GM12878 (cell line): Measurements from ENCODE around the gene MEGF6. TPM values are rescaled to one million over a fixed set of nuclear protein-coding genes. Genes with fewer than 3 reads are reported as not detected.

Experiments used
- ATAC-seq: fragments of 200-7000 bp; cut with Tn5 transposase; 3 replicates; pipeline ENCODE4 v1.9.1; 2020; ENCODE audit warnings: mild to moderate bottlenecking, moderate library complexity
- BruUV-seq: library from RNA; stranded (reverse); fragments of 400-500 nt; replicated peaks from 2 replicates; lab custom pipeline; 2021; lab: Mats Ljungman, UMichigan
- CTCF ChIA-PET: fragments of 300-600 bp; sonication (Branson Sonifier 250); formaldehyde crosslinking; extraction: SDS; loops from one replicate; lab custom pipeline; 2021; ENCODE audit warnings: inconsistent platforms; lab: Yijun Ruan, JAX
- POLR2A ChIA-PET: fragments of 350-600 bp; formaldehyde crosslinking; extraction: SDS; loops from one replicate; lab custom pipeline; 2021; ENCODE audit warnings: inconsistent platforms; lab: Charles Lee
- RAD21 ChIA-PET: fragments of 300-600 bp; sonication (Branson Sonifier 250); formaldehyde crosslinking; loops from one replicate; lab custom pipeline; 2023; ENCODE audit warnings: antibody characterized with exemption; ENCODE audit not compliant: unreplicated experiment; lab: Charles Lee
- SMC1A ChIA-PET: fragments of 300-600 bp; sonication (Branson Sonifier 250); formaldehyde crosslinking; loops from one replicate; lab custom pipeline; 2023; ENCODE audit not compliant: unreplicated experiment, uncharacterized antibody; lab: Charles Lee
- DNase-seq: peaks from one replicate; pipeline ENCODE4 v3.0.0-alpha.2; 2011; ENCODE audit warnings: low read depth, low spot score
- FAIRE-seq: peaks from 3 replicates; lab custom pipeline; 2011; peaks lifted over from hg19 to GRCh38; lab: Jason Lieb, UNC
- H2AFZ ChIP-seq: 2 replicates; pipeline ENCODE4 v1.6.0; 2011; ENCODE audit warnings: low read depth, low read length, control low read depth; ENCODE audit not compliant: control insufficient read depth
- H3K27ac ChIP-seq: 2 replicates; pipeline ENCODE4 v1.5.1; 2011; ENCODE audit warnings: control low read depth; ENCODE audit not compliant: control insufficient read depth, insufficient read depth
- H3K27me3 ChIP-seq, 2 experiments: replicated peaks in 1 of 2; 2 replicates each; pipeline versions ENCODE4 v1.6.0 to v1.6.1; 2011; ENCODE audit warnings: low read length in 1 of 2; ENCODE audit not compliant: control insufficient read depth in 2 of 2, insufficient read depth in 2 of 2
- H3K36me3 ChIP-seq, 2 experiments: 2 replicates each; pipeline ENCODE4 v1.5.1; 2011; ENCODE audit warnings: low read length in 1 of 2; ENCODE audit not compliant: control insufficient read depth in 2 of 2, insufficient read depth in 2 of 2
- H3K4me1 ChIP-seq: 2 replicates; pipeline ENCODE4 v1.6.1; 2011; ENCODE audit warnings: mild to moderate bottlenecking, low read length, moderate library complexity, mixed read lengths; ENCODE audit not compliant: control insufficient read depth, insufficient read depth
- H3K4me2 ChIP-seq: 2 replicates; pipeline ENCODE4 v1.6.0; 2011; ENCODE audit warnings: control low read depth; ENCODE audit not compliant: control insufficient read depth, insufficient read depth
- H3K4me3 ChIP-seq: fragments of 200-600 bp; sonication (generic); 2 replicates; pipeline ENCODE4 v1.5.1; 2016
- H3K79me2 ChIP-seq: 2 replicates; pipeline ENCODE4 v1.6.0; 2011; ENCODE audit warnings: low read length; ENCODE audit not compliant: control insufficient read depth, insufficient read depth
- H3K9ac ChIP-seq: 2 replicates; pipeline ENCODE4 v1.8.0; 2011; ENCODE audit warnings: low read length, control low read depth, mixed read lengths; ENCODE audit not compliant: control insufficient read depth, insufficient read depth
- H3K9me3 ChIP-seq: replicated peaks from 3 replicates; pipeline ENCODE4 v1.5.1; 2011; ENCODE audit warnings: mild to moderate bottlenecking, low read length; ENCODE audit not compliant: control insufficient read depth, insufficient read depth
- H4K20me1 ChIP-seq: 2 replicates; pipeline ENCODE4 v1.6.0; 2011; ENCODE audit not compliant: control insufficient read depth, insufficient read depth
- NR2C2 ChIP-seq: IDR thresholded peaks from 2 replicates; pipeline ENCODE4 v1.6.1; 2011; ENCODE audit warnings: borderline replicate concordance, low read depth; ENCODE audit not compliant: control insufficient read depth, insufficient read length
- POLR2A ChIP-seq: IDR thresholded peaks from 2 replicates; pipeline ENCODE4 v1.6.1; 2011; ENCODE audit warnings: low read depth, mild to moderate bottlenecking, low read length
- TAF1 ChIP-seq: IDR thresholded peaks from 2 replicates; pipeline ENCODE4 v1.6.1; 2011; ENCODE audit warnings: mild to moderate bottlenecking, low read depth, low read length, borderline replicate concordance
- WGBS: methylation state at CpG from one replicate; pipeline ENCODE4 v1.1.6; 2016; ENCODE audit warnings: low lambda C conversion rate; ENCODE audit not compliant: insufficient replicate concordance, insufficient coverage; ENCODE audit errors: missing lambda C conversion rate; 5-methylcytosine and 5-hydroxymethylcytosine counted together
- in situ Hi-C: fragments of 300-500 bp; cut with MboI; formaldehyde crosslinking; loops from 9 replicates; pipeline ENCODE4 v1.14.3; 2018; ENCODE audit warnings: mixed read lengths
- intact Hi-C: fragments of 100-400 bp; cut with micrococcal nuclease; formaldehyde crosslinking; loops from one replicate; pipeline ENCODE4 v1.14.2; 2022; ENCODE audit not compliant: unreplicated experiment
- polyA plus RNA-seq, 11 experiments: library from polyadenylated mRNA; depleted of rRNA in 4 of 11; unstranded in 6 of 11; stranded (reverse) in 5 of 11; fragments of >200 nt; fragmentation: Nextera tagmentation in 4 of 11; fragmentation: Illumina TruSeq in 1 of 11; extraction: Ambion mirVana in 4 of 11; extraction: Trizol in 1 of 11; gene quantifications; 1 replicate in 1 of 11; 2 replicates in 10 of 11; pipeline versions ENCODE4 v1.2.1 to v1.2.3, GENCODE V29; 2011 to 2016; ENCODE audit warnings: inconsistent platforms in 2 of 11, missing spikeins in 2 of 11, low read depth in 1 of 11
- total RNA-seq, 4 experiments: library from RNA; depleted of rRNA in 3 of 4; stranded (reverse); fragments of >200 nt in 3 of 4; fragmentation: Illumina TruSeq in 1 of 4; extraction: Trizol in 1 of 4; gene quantifications; 2 replicates each; pipeline versions ENCODE4 v1.2.1 to v1.2.3, GENCODE V29; 2013 to 2021
- TF ChIP-seq, protein P1 (sequence below): IDR thresholded peaks from 2 replicates; pipeline ENCODE4 v1.6.1; 2012; ENCODE audit warnings: low read depth, low read length, improper control_type of control experiment
- TF ChIP-seq, protein P2 (sequence below): IDR thresholded peaks from 2 replicates; pipeline ENCODE4 v1.6.1; 2012; ENCODE audit warnings: low read length, inconsistent platforms

The MEGF6 gene
- total and polyA plus RNA-seq, 10 of the 15 experiments (the other 5 are each of a cell fraction or from before 2014, with no cell fraction given) = 0.03 to 0.41 TPM; not detected in 8

DNA sequence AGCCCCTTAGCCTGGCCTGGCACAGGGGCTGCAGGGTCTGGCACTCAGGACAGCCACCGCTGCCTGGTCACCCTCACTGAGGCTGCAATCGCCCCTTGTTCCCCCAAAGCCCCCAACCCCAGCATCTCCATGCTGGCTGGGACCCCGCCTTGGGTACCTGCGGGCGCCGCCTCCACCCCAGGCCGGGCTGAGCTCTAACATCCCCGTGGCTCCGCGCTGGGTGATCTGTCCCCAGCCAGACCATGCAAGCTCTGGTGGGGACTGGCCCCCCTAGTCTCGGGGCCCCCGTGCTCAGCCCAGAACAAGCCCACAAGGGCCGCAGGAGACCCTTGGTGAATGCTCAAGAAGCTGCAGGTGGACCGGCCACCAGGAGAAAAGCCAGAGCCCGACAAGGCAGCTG is 62.4 kb downstream of the MEGF6 start:
- ChIA-PET POLR2A (no interaction called here), SMC1A (no interaction called here), RAD21 (no interaction called here), CTCF (interaction anchor here (0.7 kb wide), 1 partner anchor 309 kb away, joined by 3 read pairs; no protein-coding TSS in a partner anchor)
- no TSS peak for BruUV-seq
- in situ Hi-C loops = no loop called here
- Histone ChIP-seq H3K4me3 (no peak overlapping the region), H3K27me3 (no peaks in the 10 kb centered on the region), H3K27ac (no peak overlapping the region), H3K4me1 (no peaks in the 10 kb centered on the region), H3K4me2 (no peak overlapping the region), H3K9ac (no peak overlapping the region), H2AFZ (no peak overlapping the region), H3K79me2 (no peaks in the 10 kb centered on the region), H3K36me3 (no peaks in the 10 kb centered on the region), H4K20me1 (no peaks in the 10 kb centered on the region), H3K9me3 (no peaks in the 10 kb centered on the region)
- FAIRE-seq = no peak
- 54% methylated on average over 15 of the region's 15 CpGs for WGBS
- TF ChIP-seq TAF1 (no peak), NR2C2 (no peak), POLR2A (no peak)
- TF ChIP-seq, protein P1, sequence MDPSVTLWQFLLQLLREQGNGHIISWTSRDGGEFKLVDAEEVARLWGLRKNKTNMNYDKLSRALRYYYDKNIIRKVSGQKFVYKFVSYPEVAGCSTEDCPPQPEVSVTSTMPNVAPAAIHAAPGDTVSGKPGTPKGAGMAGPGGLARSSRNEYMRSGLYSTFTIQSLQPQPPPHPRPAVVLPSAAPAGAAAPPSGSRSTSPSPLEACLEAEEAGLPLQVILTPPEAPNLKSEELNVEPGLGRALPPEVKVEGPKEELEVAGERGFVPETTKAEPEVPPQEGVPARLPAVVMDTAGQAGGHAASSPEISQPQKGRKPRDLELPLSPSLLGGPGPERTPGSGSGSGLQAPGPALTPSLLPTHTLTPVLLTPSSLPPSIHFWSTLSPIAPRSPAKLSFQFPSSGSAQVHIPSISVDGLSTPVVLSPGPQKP = no peak
- TF ChIP-seq, protein P2, sequence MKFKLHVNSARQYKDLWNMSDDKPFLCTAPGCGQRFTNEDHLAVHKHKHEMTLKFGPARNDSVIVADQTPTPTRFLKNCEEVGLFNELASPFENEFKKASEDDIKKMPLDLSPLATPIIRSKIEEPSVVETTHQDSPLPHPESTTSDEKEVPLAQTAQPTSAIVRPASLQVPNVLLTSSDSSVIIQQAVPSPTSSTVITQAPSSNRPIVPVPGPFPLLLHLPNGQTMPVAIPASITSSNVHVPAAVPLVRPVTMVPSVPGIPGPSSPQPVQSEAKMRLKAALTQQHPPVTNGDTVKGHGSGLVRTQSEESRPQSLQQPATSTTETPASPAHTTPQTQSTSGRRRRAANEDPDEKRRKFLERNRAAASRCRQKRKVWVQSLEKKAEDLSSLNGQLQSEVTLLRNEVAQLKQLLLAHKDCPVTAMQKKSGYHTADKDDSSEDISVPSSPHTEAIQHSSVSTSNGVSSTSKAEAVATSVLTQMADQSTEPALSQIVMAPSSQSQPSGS = no peak
- intact Hi-C loops = no loop called here
- ATAC-seq = no peak
- no peak for DNase-seq
